Astrocyte (in vitro differentiated cells and primary cell): ENCODE data around the gene CTU1. TPM values are rescaled to one million over a fixed set of nuclear protein-coding genes. Genes with fewer than 3 reads are reported as not detected.

Experiments
- DNase-seq: peaks from one replicate; pipeline ENCODE4 v3.0.0-alpha.2; 2010; ENCODE audit warnings: low read depth
- FAIRE-seq: peaks from 2 replicates; lab custom pipeline; 2011; peaks lifted over from hg19 to GRCh38; lab: Jason Lieb, UNC
- H2AFZ ChIP-seq: 2 replicates; pipeline ENCODE4 v1.6.0; 2012; ENCODE audit warnings: low read depth, low read length, inconsistent platforms
- H3K27ac ChIP-seq: 2 replicates; pipeline ENCODE4 v1.5.1; 2011; ENCODE audit warnings: low read depth, low read length, inconsistent platforms
- H3K27me3 ChIP-seq: 2 replicates; pipeline ENCODE4 v1.6.0; 2011; ENCODE audit warnings: low read length, inconsistent platforms; ENCODE audit not compliant: insufficient read depth
- H3K36me3 ChIP-seq: 2 replicates; pipeline ENCODE4 v1.5.1; 2011; ENCODE audit warnings: low read length, inconsistent platforms; ENCODE audit not compliant: insufficient read depth
- H3K4me1 ChIP-seq: 2 replicates; pipeline ENCODE4 v1.5.1; 2011; ENCODE audit warnings: low read length, inconsistent platforms; ENCODE audit not compliant: insufficient read depth
- H3K4me2 ChIP-seq: 2 replicates; pipeline ENCODE4 v1.6.0; 2012; ENCODE audit warnings: low read length, inconsistent platforms
- H3K4me3 ChIP-seq: 2 replicates; pipeline ENCODE4 v1.5.1; 2011; ENCODE audit warnings: low read depth, mild to moderate bottlenecking, low read length, inconsistent platforms; ENCODE audit not compliant: insufficient read depth
- H3K79me2 ChIP-seq: 2 replicates; pipeline ENCODE4 v1.6.0; 2012; ENCODE audit warnings: mild to moderate bottlenecking, low read length, inconsistent platforms; ENCODE audit not compliant: insufficient read depth
- H3K9ac ChIP-seq: 2 replicates; pipeline ENCODE4 v1.6.0; 2012; ENCODE audit warnings: mild to moderate bottlenecking, low read length, inconsistent platforms
- H3K9me3 ChIP-seq: 2 replicates; pipeline ENCODE4 v1.5.1; 2012; ENCODE audit warnings: low read depth, mild to moderate bottlenecking, low read length, inconsistent platforms; ENCODE audit not compliant: insufficient read depth
- H4K20me1 ChIP-seq: 2 replicates; pipeline ENCODE4 v1.6.0; 2012; ENCODE audit warnings: low read length, inconsistent platforms; ENCODE audit not compliant: insufficient read depth
- H3K27ac Mint-ChIP-seq: one replicate; pipeline ENCODE4 v1.8.0; 2021; ENCODE audit warnings: mild to moderate bottlenecking, mixed read lengths; ENCODE audit not compliant: unreplicated experiment
- H3K27me3 Mint-ChIP-seq: one replicate; pipeline ENCODE4 v1.8.0; 2021; ENCODE audit warnings: low read depth, mixed read lengths; ENCODE audit not compliant: unreplicated experiment
- H3K36me3 Mint-ChIP-seq: one replicate; pipeline ENCODE4 v1.8.0; 2021; ENCODE audit warnings: low read depth, mixed read lengths; ENCODE audit not compliant: unreplicated experiment
- H3K4me1 Mint-ChIP-seq: one replicate; pipeline ENCODE4 v1.8.0; 2021; ENCODE audit warnings: low read depth, mixed read lengths; ENCODE audit not compliant: unreplicated experiment
- H3K4me3 Mint-ChIP-seq: one replicate; pipeline ENCODE4 v1.8.0; 2021; ENCODE audit warnings: mild to moderate bottlenecking, moderate library complexity, mixed read lengths; ENCODE audit not compliant: unreplicated experiment
- H3K9me3 Mint-ChIP-seq: one replicate; pipeline ENCODE4 v1.8.0; 2021; ENCODE audit warnings: mild to moderate bottlenecking, mixed read lengths; ENCODE audit not compliant: unreplicated experiment
- CTCF ChIP-seq: IDR thresholded peaks from 2 replicates; pipeline ENCODE4 v1.5.1; 2011; ENCODE audit warnings: low read depth, mild to moderate bottlenecking, inconsistent platforms, low read length, moderate library complexity; ENCODE audit not compliant: insufficient read depth
- EZH2 ChIP-seq: IDR thresholded peaks from 2 replicates; pipeline ENCODE4 v1.6.1; 2012; ENCODE audit warnings: mild to moderate bottlenecking, low read length, inconsistent platforms; ENCODE audit not compliant: insufficient read depth
- total RNA-seq: library from RNA; stranded (reverse); gene quantifications from 2 replicates; pipeline ENCODE4 v1.2.1, GENCODE V29; 2021

CTU1 gene
- total RNA-seq, 1 donor from 2014 or later, result 6.4 TPM

DNA sequence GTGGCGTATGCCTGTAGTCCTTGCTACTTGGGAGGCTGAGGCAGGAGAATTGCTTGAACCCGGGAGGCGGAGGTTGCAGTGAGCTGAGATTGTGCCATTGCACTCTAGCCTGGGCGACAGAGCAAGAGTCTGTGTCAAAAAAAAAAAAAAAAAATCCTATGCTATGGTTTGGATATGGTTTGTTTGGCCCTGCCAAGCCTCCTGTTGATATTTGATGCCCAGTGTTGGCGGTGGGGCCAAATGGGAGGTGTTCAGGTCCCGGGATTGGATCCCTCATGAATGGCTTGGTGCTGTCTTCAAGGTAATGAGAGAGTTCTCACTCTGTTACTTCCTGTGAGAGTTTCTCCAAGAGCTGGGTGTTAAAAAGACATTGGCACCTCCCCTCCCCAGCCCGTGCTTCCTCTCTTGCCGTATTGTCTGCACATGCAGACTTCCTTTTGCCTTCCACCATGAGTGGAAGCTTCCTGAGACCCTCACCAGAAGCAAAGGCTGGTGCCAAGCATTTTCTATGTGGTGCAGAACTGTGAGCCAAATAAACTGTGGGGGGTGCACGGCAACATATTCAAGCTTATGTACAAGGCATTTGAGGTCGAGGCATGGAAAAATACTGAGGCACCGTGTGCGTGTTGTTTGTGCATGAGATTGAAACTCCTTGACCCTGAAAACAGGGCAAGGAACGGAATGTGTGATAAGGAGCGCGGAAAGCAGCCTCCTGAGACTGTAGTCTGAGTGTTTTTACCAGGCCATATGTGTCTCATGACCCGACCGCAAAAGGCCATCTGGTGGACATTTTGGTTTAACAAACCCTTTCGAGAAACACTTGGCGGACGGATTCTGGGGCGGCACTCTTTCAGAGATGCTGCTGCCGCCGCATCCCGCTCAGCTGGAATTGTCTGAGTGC, 23.8 kb upstream of the CTU1 start:
- H2AFZ ChIP-seq, result no peak overlapping the region
- DNase-seq, result no peak
- TF ChIP-seq CTCF, result no peak
- no peak for TF ChIP-seq EZH2

DNA sequence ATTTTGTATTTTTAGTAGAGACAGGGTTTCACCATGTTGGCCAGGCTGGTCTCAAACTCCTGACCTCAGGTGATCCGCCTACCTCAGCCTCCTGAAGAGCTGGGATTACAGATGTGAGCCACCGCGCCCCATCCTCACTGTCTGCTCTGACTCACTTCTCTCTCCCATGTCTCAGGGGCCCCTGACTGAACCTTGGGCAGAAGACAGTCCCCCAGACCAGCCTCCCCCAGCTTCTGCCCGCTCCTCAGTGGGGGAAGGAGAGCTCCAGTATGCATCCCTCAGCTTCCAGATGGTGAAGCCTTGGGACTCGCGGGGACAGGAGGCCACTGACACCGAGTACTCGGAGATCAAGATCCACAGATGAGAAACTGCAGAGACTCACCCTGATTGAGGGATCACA, 21.5 kb upstream of the CTU1 start:
- peaks cover 21% of the 10 kb centered on the region for H3K27me3 Mint-ChIP-seq
- DNase-seq, result no peak
- H3K27ac ChIP-seq, result no peak overlapping the region
- no peak for FAIRE-seq
- no peak overlapping the region for H3K4me3 Mint-ChIP-seq
- H2AFZ ChIP-seq, result no peak overlapping the region
- H3K9me3 Mint-ChIP-seq, result peaks cover 1% of the 10 kb centered on the region
- H3K79me2 ChIP-seq, result no peaks in the 10 kb centered on the region
- no peak overlapping the region for H3K4me2 ChIP-seq
- H4K20me1 ChIP-seq, result no peaks in the 10 kb centered on the region
- H3K4me1 Mint-ChIP-seq, result no peaks in the 10 kb centered on the region
- H3K27me3 ChIP-seq, result no peaks in the 10 kb centered on the region
- no peak overlapping the region for H3K27ac Mint-ChIP-seq
- no peak overlapping the region for H3K9ac ChIP-seq
- no peaks in the 10 kb centered on the region for H3K36me3 Mint-ChIP-seq
- no peak overlapping the region for H3K4me3 ChIP-seq
- TF ChIP-seq CTCF, result no peak
- TF ChIP-seq EZH2, result no peak
- no peaks in the 10 kb centered on the region for H3K4me1 ChIP-seq
- H3K36me3 ChIP-seq, result no peaks in the 10 kb centered on the region
- H3K9me3 ChIP-seq, result no peaks in the 10 kb centered on the region

More for the DNA sequence above, 23.8 kb upstream of the CTU1 start:
- Mint-ChIP-seq H3K4me3 (no peak overlapping the region), H3K27me3 (peaks cover 14% of the 10 kb centered on the region), H3K27ac (no peak overlapping the region), H3K4me1 (no peaks in the 10 kb centered on the region), H3K9me3 (peaks cover 4% of the 10 kb centered on the region), H3K36me3 (no peaks in the 10 kb centered on the region)
- no peaks in the 10 kb centered on the region for H3K79me2 ChIP-seq
- FAIRE-seq, result no peak
- no peaks in the 10 kb centered on the region for H4K20me1 ChIP-seq
- no peak overlapping the region for H3K4me2 ChIP-seq
- no peak overlapping the region for H3K27ac ChIP-seq
- no peaks in the 10 kb centered on the region for H3K9me3 ChIP-seq
- H3K9ac ChIP-seq, result no peak overlapping the region
- H3K4me1 ChIP-seq, result no peaks in the 10 kb centered on the region
- no peak overlapping the region for H3K4me3 ChIP-seq
- no peaks in the 10 kb centered on the region for H3K36me3 ChIP-seq
- no peaks in the 10 kb centered on the region for H3K27me3 ChIP-seq

- no peak overlapping the region for H2AFZ ChIP-seq
- no peaks in the 10 kb centered on the region for H4K20me1 ChIP-seq
- no peaks in the 10 kb centered on the region for H3K27me3 ChIP-seq
- Mint-ChIP-seq H3K4me3 (no peak overlapping the region), H3K9me3 (peaks cover 1% of the 10 kb centered on the region), H3K36me3 (no peaks in the 10 kb centered on the region), H3K27ac (no peak overlapping the region), H3K4me1 (no peaks in the 10 kb centered on the region), H3K27me3 (peaks cover 24% of the 10 kb centered on the region)
- H3K9ac ChIP-seq, result no peak overlapping the region
- no peak overlapping the region for H3K27ac ChIP-seq
- TF ChIP-seq CTCF, result no peak
- H3K4me3 ChIP-seq, result no peak overlapping the region
- no peaks in the 10 kb centered on the region for H3K4me1 ChIP-seq
- no peak for DNase-seq
- no peak for FAIRE-seq
- no peaks in the 10 kb centered on the region for H3K9me3 ChIP-seq
- H3K36me3 ChIP-seq, result no peaks in the 10 kb centered on the region
- no peaks in the 10 kb centered on the region for H3K79me2 ChIP-seq
- no peak overlapping the region for H3K4me2 ChIP-seq
Measured at GRCh38 chr19:51128227-51128626, 20.0 kb upstream of the CTU1 start.
